GM19023 (cell line): ENCODE data around the gene MYO10.
"Not testable (repeated sequence)": the region's sequence is repeated elsewhere in the genome, so short reads cannot be mapped to it uniquely, and the experiment has no call there.

Source experiments
- ATAC-seq: cut with Tn5 transposase; IDR thresholded peaks from one replicate; pipeline ENCODE4 v1.9.1; 2021; ENCODE audit warnings: mild to moderate bottlenecking, moderate library complexity; ENCODE audit not compliant: unreplicated experiment

Gene MYO10

DNA sequence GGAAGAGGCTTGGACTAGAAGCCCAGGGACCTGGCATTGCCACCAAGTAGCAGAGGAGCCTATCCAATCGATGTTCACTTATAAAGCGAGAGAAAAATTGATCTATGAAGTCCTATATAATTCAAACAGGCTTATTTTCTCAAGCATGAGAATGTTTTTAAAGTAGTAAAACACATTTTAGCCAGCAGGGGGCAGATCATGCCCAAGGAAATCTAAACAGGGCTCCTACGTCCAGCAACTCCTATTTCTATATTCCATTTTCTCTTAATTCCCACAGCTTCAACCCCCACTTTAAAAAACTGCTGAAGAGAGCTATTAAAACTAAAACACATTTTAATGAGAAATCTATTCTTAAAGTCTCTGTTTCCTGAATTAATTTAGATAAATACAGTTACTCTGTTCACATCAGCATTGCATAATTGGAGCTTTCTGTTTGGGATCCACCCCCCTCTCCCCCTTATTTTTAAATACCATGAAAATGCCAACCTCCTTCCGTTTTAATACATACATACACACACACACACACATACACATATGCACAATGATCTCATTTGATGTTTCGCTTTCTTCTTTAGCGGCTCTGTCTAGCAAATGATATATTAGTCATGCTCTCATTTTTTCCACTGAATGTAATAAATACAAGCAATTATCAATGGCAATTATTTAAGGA, 144.9 kb downstream of the MYO10 start:
- ATAC-seq, result no peak

DNA sequence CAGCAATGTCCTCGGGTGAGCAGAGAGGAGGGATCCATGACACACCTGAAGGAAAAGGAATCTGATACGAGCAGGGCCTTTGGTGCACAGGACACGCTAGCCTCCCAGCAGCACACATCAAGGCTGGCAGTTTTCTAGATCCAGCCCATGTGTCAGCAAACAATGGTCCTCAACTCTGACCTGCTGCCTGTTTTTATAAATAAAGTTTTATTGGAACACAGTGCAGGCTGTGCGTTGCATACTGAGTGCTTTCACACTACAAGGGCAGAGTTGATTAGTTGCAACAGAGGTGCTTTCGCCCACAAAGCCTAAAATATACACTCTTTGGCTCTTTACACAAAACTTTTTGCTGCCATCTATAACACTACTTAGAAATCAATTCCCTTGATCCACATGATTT, 147.1 kb downstream of the MYO10 start:
- ATAC-seq, result no peak

DNA sequence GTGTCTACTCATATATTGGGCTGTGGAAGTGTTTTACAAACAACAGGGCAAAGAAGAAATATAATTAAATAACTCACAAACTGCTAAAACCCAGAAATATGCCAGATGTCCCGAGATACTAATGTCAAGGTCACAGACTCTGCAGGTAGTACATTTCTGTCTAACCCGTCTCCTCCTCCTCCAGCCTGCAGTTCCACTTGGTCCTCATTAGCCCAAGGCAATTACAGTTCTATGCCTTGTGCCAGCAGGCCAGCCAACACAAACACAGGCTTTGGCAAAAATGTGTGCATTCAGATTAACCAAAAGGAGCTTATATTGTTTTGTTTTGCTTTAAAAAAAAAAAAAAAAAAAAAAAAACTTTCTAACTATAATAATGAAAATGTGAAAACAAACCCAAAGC, 148.8 kb downstream of the MYO10 start:
- ATAC-seq, result no peak

DNA sequence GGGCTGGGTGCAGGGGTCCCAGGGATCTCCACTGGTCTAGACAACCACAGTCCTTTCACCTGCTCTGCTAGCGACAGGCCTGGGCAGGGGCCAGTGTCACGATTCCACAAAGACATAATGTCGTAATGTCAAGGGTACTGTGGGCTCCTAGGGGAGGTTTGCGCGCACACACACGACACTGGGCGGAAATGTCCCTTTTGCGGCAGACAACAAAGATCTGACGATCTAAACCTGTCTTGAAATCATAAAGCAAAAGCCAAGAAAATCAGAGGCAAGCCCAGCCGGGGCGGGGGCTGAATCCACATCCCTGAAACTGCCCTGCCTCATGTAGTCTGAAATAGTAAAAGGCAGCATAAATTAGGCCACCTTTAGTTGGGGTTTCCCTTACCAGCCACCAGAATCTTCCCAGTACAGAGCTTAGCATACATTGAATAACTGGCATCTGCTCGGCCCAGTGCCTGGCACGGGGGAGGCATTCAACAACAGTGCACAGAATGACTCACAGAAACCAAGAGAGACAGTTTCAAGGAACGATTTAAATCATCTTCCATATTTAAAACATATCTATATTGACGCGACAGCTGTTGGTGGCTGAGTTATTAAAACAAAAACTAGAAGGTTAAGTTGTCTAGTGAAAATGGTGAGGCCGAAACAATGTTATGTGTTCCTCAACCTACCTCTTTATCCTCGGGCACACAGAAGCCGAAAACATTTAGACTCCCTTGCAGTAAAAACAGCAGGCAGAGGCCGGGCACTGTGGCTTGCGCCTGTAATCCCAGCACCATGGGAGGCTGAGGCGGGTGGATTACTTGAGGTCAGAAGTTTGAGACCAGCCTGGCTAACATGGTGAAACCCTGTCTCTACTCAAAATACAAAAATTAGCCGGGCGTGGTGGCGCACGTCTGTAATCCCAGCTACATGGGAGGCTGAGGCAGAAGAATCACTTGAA, 151.0 kb downstream of the MYO10 start:
- ATAC-seq, result peak; percentile 85

DNA sequence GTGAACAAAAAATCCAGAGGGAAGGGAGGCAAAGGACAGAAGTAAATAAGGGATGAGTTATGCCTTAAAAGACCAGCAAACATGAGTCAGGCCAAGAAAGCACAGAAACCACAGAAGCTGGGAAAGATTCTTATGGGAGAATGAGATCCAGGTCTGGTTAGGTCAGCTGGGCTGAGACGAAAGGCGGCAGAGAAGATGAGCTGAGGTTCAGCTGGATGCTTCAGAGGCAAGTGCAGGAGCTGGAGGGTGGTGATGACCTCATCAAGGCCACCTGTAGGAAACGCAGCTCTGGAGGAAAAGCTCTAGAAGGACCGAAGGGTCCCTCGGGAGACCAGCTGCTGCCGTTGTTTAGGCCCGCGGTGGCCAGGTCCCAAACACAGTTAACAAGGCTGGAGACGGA, 152.0 kb downstream of the MYO10 start:
- no peak for ATAC-seq

DNA sequence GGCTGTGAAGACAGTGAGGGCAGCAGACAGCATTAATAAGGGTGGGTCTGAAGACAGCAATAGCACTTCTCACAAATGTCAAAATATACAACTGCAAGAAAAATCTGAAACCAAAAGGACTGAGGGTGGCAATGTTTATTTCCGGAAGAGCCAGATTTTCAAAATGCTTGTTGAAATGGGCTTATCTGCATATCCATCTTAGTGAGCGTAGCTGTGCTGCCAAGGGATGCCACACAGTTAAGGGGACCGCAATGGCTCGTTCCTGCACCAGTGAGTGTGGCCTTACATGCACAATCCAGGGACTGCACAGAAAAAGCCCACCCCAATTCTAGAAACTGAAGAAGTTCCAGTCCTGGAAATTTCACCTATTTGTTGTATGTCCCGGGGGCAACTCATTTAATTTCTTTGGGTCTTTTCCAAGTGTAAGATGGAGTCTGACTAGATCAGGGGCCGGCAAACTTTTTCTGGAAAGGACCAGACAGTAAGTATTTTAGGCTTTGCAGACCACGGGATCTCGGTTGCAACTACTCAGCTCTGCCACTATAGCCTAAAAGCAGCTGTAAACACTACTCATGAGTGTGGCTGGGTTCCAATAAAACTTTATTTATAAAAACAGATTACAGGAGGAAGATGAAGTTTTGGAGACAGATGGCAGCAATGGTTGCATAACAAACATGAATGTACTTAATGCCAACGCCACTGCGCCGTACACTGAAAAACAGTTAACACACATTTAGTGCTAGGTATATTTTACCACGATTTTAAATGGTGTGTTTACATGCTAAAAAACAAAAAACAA, 154.1 kb downstream of the MYO10 start:
- no peak for ATAC-seq

DNA sequence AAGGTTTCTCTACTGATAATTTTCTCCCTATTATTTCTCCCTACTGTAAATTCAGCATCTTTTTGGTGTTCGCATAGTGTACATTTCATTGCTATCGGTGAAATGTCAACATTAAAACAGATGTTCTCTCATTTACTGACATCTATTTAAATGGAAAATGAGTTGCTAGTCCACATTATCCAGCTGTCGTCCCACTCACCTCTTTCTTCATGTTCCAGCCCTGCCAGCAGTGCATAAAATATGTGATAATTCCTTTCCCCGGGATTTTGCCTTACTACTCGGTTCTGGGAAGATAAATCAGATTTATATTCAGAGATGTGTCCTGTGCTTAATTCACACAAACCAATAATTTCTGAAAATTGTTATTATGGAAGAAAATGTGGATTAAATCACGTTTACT, 155.8 kb downstream of the MYO10 start:
- no peak for ATAC-seq

DNA sequence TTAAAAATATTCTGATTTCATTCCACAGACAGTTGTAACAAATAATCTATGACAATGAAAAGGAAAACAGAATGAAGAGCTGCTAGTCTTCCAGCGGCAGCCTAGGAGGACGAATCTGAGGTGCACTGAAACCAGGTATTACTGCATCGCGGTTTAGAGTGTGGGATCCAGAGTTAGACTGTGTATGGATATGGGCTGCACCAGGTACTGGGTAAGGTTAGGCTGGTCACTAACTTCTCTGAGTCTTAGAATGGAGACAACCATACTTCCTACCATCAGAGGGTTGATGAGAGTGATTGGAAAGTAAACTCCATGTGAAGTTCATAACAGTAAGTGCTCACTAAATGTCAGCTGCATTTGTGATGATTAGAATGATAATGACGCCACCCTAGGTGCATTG, 158.7 kb downstream of the MYO10 start:
- ATAC-seq, result no peak

DNA sequence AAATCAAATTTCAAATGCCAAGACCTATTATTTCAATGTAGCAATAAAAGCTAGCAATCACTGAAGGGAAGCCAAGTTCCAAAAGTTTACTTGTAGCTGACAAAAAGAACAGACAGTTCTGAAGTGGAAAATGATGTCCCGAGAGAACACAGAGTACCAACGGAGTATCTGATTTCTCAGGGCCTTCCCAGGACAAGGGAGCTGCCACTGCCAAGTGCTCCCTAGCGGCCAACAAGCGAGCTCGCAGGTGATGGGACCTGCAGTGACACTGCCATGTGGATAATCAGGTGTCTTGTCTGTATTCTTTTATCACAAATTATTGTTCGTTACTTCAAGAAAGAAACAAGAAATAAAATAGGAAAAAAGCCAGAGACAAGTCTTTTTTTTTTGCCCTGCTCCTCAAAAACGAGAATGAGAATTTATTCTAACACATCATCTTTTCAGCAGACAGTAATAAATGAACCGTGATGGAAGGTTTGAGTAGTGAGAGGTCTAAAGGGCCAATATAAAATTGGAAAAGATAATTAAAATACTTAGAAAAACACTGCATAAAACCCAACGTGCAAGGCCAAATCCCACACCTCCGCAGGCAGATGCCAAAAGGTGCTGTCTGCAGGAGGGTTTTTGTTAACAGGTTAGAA, 159.4 kb downstream of the MYO10 start:
- no peak for ATAC-seq

DNA sequence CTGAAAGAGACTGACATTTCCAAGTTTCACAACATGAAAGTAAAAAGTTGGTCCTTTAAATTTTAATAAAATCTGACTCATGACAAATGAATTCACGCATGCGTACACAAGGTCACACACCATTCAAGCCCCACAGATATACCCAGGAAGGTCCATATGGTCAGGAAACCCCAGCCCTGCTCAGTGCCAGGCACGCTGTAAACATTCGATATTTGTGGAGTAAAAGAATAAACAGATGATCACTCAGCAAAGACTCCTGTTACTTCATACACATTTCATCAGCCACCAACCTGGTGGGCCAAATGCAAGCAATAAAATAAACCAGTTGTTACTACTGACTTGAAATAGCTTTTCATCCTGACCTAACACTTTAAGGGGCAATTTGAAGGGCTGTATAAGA, 161.3 kb downstream of the MYO10 start:
- no peak for ATAC-seq

DNA sequence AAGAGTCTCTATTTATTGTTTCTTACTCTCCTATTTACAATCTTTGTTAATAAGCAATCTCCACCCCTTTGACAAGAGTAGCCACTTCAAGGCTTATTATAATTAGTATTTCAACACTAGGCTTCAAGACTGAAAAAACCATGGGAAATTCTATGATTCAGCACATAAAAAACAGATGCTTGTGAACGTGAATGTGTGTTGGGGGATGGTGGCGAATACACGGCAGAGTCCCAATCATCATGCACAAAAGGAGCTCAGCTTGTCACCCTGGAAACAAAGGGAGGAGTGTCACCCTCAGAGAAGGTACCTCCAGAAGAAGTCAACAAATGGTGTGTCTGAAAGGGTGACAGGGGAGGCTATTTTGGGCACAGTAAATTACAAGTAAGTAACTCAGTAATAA, 162.1 kb downstream of the MYO10 start:
- ATAC-seq, result no peak

DNA sequence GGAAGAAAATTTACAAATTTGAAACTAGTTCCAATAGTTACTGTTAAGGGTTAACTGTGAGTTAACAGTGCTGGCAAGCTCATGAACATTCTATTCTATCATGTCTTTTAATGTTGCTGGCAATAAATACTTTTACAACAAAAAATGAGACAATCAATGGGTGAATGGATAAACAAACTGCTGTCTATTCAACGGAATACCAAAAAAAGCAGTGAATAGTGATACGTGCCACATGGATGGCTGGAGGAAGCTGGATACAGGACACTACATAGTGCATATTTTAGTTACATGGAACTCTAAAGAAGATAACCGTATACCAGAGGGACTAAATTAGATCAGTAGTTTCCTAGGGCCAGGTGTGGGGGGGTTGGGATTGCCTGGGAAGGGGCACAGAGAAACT, 163.5 kb downstream of the MYO10 start:
- no peak for ATAC-seq

DNA sequence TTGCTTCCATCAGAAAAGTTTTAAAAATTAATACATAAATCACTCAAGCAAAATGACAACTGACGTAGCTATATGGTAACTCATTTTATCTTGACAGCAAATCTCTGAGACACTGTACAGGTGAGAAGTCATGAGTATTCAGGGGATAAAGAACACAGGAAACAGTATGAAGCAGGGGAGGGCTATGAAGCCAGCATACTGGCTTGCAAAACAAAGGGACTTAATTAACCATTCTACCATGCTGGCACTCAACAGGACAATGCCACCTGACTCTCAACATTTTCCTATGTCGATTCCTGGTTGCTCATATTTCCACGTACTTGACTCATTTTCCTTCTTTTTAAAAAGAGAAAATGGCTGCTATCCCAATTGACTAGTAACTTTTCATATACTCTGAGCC, 167.9 kb downstream of the MYO10 start:
- no peak for ATAC-seq

DNA sequence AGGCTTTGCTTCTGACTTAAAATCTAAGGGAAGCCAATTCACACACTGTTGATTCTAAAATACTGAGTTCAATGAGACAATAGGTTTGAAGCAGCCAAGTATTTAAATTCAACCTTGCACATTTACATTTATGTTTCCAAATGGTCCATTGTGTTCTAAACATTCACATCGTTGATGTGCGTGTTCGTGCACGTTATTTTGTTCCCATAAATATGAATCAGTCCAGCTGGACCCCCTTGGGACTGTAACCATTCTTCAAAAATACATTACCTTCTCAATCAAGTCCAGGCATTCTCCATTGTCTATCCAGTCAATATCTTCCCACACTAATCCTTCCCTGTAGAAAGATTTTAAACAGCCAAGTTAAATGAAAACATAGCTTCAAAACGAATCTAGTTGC, 172.9 kb downstream of the MYO10 start:
- ATAC-seq, result no peak

DNA sequence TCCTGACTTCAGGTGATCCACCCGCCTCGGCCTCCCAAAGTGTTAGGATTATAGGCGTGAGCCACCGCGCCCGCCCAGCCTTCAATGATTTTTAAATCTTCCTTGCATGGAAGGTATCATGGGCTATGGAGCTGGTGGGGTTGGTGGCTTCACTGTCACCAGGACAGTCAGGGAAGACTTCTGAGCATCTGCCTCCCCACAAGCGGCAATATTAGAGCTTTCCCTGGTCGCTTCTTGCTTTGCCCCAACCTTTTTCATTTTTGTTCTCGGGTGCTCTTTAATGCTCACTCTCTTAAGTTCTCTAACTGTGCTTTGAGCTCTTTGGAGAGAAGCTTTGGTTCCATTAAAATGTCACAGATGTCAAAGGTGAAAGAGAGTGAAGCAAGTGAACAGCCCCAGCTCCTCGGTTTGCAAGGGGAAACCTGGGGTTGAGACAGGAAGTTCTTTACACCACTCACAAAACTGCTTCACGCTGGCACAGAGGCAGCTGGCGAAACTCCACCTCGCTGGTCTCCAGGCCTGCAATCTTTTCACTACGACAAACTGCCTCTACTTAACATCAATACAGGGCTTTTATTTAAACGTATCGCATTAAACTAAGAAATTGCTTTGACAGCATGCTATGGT, 176.8 kb downstream of the MYO10 start:
- no peak for ATAC-seq

DNA sequence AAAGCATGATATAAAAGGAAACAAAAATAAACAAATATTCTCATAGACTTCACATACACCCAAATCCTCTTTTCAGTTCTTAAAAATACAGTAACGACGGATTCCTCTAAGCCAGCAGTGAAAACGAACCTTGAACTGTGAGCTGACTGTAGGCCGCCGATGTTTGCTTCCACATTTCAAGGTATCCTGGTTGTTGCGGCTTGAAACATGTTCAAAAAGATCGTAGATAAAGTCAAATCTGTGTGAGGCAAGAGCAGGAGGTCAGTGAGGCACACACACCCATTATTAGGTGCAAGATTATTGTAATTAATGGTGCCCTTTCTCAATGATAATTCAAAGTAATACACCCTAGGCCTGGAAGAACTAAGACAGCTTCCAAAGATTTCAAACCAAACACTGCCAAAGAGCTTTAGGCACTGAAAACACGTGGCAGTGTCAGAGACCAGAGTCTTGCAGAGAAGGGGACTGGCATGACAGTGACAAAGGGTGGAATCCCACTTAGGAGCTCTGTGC, 178.0 kb downstream of the MYO10 start:
- ATAC-seq, result no peak

DNA sequence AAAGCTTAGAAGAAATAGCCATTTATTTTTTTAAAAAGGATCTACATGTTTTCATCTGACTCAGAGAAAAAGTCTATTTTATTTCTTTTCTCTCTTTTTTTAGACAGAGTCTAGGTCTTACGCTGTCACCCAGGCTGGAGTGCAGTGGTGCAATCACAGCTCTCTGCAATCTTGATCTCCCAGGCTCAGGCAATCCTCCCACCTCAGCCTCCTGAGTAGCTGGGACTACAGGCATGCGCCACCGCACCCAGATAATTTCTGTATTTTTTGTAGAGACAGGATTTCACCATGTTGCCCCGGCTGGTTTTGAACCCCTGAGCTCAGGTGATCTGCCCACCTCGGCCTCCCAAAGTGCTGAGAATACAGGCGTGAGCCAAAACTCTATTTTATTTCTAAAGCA, 178.5 kb downstream of the MYO10 start:
- ATAC-seq, result not testable (repeated sequence)

DNA sequence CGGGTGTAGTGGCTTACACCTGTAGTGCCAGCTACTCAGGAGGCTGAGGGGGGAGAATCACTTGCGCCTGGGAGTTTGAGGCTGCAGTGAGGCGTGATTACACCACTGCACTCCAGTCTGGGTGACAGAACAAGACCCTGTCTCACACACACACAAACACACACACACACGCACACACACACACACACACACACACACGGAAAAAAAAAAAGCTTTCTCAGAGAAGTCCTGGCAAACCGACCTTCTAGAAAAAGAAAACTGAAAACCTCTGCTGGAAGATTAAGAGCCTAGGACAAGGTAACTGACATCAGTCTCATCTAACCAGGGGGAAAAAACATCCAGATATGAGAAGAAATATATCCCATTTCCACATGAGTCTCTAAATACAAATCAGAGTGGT, 178.9 kb downstream of the MYO10 start:
- no peak for ATAC-seq

DNA sequence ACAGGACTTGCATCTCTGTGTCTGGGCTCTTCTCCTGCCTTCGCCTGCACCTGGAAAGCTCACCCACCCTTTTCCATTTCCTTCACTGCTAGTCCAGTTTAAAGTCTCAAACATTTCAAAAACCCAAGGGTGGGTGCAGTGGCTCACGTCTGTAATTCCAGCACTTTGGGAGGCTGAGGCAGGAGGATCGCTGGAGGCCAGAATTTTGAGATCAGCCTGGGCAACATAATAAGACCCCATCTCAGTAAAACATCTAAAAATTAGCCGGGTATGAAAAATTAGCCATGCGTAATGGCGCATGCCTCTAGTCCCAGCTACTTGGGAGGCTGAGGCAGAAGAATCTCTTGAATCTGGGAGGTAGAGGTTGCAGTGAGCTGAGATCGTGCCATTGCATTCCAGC, 179.4 kb downstream of the MYO10 start:
- ATAC-seq, result no peak

DNA sequence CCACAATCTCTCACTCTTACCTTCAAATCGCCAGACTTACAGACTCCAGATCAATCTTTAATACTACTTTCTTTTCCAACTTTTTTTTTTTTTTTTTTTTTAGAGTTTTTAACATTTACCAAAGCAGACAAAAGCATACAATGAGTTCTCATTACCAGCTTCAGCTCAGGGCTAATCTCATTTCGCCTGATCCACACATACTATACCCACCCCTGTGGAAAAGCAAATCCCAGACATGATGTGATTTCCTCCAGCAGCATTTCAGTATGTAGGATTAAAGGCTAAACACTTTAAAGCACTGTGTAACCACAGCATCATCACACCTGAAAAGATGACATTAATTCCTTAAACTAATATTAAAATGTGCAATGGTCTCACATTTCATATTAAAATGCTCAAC, 180.4 kb downstream of the MYO10 start:
- no peak for ATAC-seq
